Caco-2 (cell line): ENCODE data around the gene TBX2. TPM values are rescaled to one million over a fixed set of nuclear protein-coding genes. Genes with fewer than 3 reads are reported as not detected.
A peak's percentile ranks its signal among the peaks of the same experiment; 100 is the strongest.

Experiments
- BruUV-seq: library from RNA; stranded (reverse); fragments of 400-500 nt; replicated peaks from 2 replicates; lab custom pipeline; 2021; lab: Mats Ljungman, UMichigan
- CTCF ChIA-PET: fragments of 300-600 bp; sonication (Branson Sonifier 250); formaldehyde crosslinking; loops from one replicate; lab custom pipeline; 2022; ENCODE audit warnings: antibody characterized with exemption; lab: Charles Lee
- POLR2A ChIA-PET: fragments of 300-600 bp; sonication (Branson Sonifier 250); formaldehyde crosslinking; loops from one replicate; lab custom pipeline; 2022; ENCODE audit warnings: antibody characterized with exemption; lab: Charles Lee
- DNase-seq, 2 experiments: peaks; one replicate each; pipeline versions ENCODE4 v3.0.0 to v3.0.0-alpha.2; 2020 to 2022
- H3K27me3 ChIP-seq: replicated peaks from 2 replicates; pipeline ENCODE4 v1.6.0; 2011; ENCODE audit warnings: low read length; ENCODE audit not compliant: control insufficient read depth, insufficient read depth
- H3K36me3 ChIP-seq: 2 replicates; pipeline ENCODE4 v1.5.1; 2011; ENCODE audit warnings: low read length; ENCODE audit not compliant: control insufficient read depth, insufficient read depth
- H3K4me1 ChIP-seq: fragments of 250-450 bp; sonication (Bioruptor Pico); 2 replicates; pipeline ENCODE4 v1.5.1; 2020; ENCODE audit warnings: mild to moderate bottlenecking
- H3K4me3 ChIP-seq: 2 replicates; pipeline ENCODE4 v1.5.1; 2011; ENCODE audit warnings: low read depth, mild to moderate bottlenecking, control low read depth, low read length
- H3K9me3 ChIP-seq: fragments of 250-450 bp; sonication (Bioruptor Pico); 2 replicates; pipeline ENCODE4 v1.5.1; 2020; ENCODE audit warnings: mild to moderate bottlenecking, moderate library complexity
- H3K27ac Mint-ChIP-seq: one replicate; pipeline ENCODE4 v1.8.0; 2022; ENCODE audit warnings: mixed read lengths; ENCODE audit not compliant: unreplicated experiment
- H3K27me3 Mint-ChIP-seq: one replicate; pipeline ENCODE4 v1.8.0; 2022; ENCODE audit warnings: mixed read lengths; ENCODE audit not compliant: insufficient read depth, unreplicated experiment
- H3K36me3 Mint-ChIP-seq: one replicate; pipeline ENCODE4 v1.8.0; 2022; ENCODE audit warnings: mild to moderate bottlenecking, mixed read lengths; ENCODE audit not compliant: insufficient read depth, unreplicated experiment
- H3K4me1 Mint-ChIP-seq: one replicate; pipeline ENCODE4 v1.8.0; 2022; ENCODE audit warnings: low read depth, mixed read lengths; ENCODE audit not compliant: unreplicated experiment
- H3K4me3 Mint-ChIP-seq: one replicate; pipeline ENCODE4 v1.8.0; 2022; ENCODE audit warnings: mild to moderate bottlenecking, moderate library complexity, mixed read lengths; ENCODE audit not compliant: unreplicated experiment
- H3K9me3 Mint-ChIP-seq: one replicate; pipeline ENCODE4 v1.8.0; 2022; ENCODE audit warnings: mixed read lengths; ENCODE audit not compliant: unreplicated experiment
- CTCF ChIP-seq, 2 experiments: fragments of 200-600 bp in 1 of 2; IDR thresholded peaks; 1 replicate in 1 of 2; 2 replicates in 1 of 2; pipeline versions ENCODE4 v1.5.1 to v1.8.0; 2011 to 2022; ENCODE audit warnings: antibody characterized with exemption in 1 of 2, control low read depth in 1 of 2, inconsistent platforms in 1 of 2, low read depth in 1 of 2, low read length in 1 of 2, mild to moderate bottlenecking in 1 of 2, moderate library complexity in 1 of 2; ENCODE audit not compliant: insufficient read depth in 1 of 2, severe bottlenecking in 1 of 2, unreplicated experiment in 1 of 2
- intact Hi-C: fragments of 100-400 bp; cut with micrococcal nuclease; formaldehyde crosslinking; loops from one replicate; pipeline ENCODE4 v1.10.0; 2022; ENCODE audit not compliant: unreplicated experiment
- total RNA-seq: library from RNA; stranded (reverse); gene quantifications from 2 replicates; pipeline ENCODE4 v1.2.3, GENCODE V29; 2022

The TBX2 gene
- total RNA-seq, 1 experiment from 2014 or later = 8.9 TPM

- intact Hi-C loops = no loop called here
- Mint-ChIP-seq H3K4me3 (peak overlapping the region; percentile 85), H3K27ac (no peak overlapping the region), H3K36me3 (peaks cover 14% of the 10 kb centered on the region), H3K27me3 (no peaks in the 10 kb centered on the region), H3K4me1 (no peaks in the 10 kb centered on the region), H3K9me3 (no peaks in the 10 kb centered on the region)
- Histone ChIP-seq H3K36me3 (no peaks in the 10 kb centered on the region), H3K27me3 (no peaks in the 10 kb centered on the region), H3K4me3 (peak overlapping the region; percentile 72; the same call in 1 of the 2 replicates), H3K4me1 (peaks cover 5% of the 10 kb centered on the region), H3K9me3 (no peaks in the 10 kb centered on the region)
- ChIA-PET CTCF (interaction anchor here (1.6 kb wide), 1 partner anchor 11 kb away, joined by 4 read pairs; no protein-coding TSS in a partner anchor), POLR2A (no interaction called here)
- DNase-seq = no peak
- no peak for TF ChIP-seq CTCF (IDR thresholded peaks at IDR 0.05; ENCODE audit: insufficient read depth in 1 of 2, low read depth in 1 of 2, low read length in 1 of 2, severe bottlenecking in 1 of 2, unreplicated experiment in 1 of 2)
- BruUV-seq = no TSS peak
Measured at GRCh38 chr17:61401389-61402072, 1.9 kb downstream of the TBX2 start.

- Mint-ChIP-seq H3K4me1 (no peaks in the 10 kb centered on the region), H3K27me3 (no peaks in the 10 kb centered on the region), H3K27ac (no peak overlapping the region), H3K9me3 (no peaks in the 10 kb centered on the region), H3K36me3 (peaks cover 14% of the 10 kb centered on the region), H3K4me3 (no peak overlapping the region)
- Histone ChIP-seq H3K4me3 (no peak overlapping the region), H3K9me3 (no peaks in the 10 kb centered on the region), H3K4me1 (peaks cover 5% of the 10 kb centered on the region), H3K27me3 (no peaks in the 10 kb centered on the region), H3K36me3 (no peaks in the 10 kb centered on the region)
- no peak for DNase-seq
- no TSS peak for BruUV-seq
- POLR2A ChIA-PET = no interaction called here
- intact Hi-C loops = no loop called here
- no peak for TF ChIP-seq CTCF (IDR thresholded peaks at IDR 0.05; ENCODE audit: insufficient read depth in 1 of 2, low read depth in 1 of 2, low read length in 1 of 2, severe bottlenecking in 1 of 2, unreplicated experiment in 1 of 2)
- CTCF ChIA-PET = interaction anchor here (1.6 kb wide), 1 partner anchor 10 kb away, joined by 4 read pairs; no protein-coding TSS in a partner anchor
Measured at GRCh38 chr17:61402073-61402541, 2.5 kb downstream of the TBX2 start.

GRCh38 chr17:61402978-61403800 lies 3.5 kb downstream of the TBX2 start:
- Histone ChIP-seq H3K27me3 (no peaks in the 10 kb centered on the region), H3K4me3 (no peak overlapping the region), H3K36me3 (no peaks in the 10 kb centered on the region), H3K9me3 (no peaks in the 10 kb centered on the region), H3K4me1 (0 out of 2 replicates have a peak, but pooled peaks cover under 1% of the 10 kb centered on the region)
- CTCF ChIA-PET = interaction anchor here (0.6 kb wide), 1 partner anchor 484 kb away, joined by 4 read pairs; no protein-coding TSS in a partner anchor
- DNase-seq = no peak
- POLR2A ChIA-PET = no interaction called here
- BruUV-seq = no TSS peak
- Mint-ChIP-seq H3K4me3 (no peak overlapping the region), H3K9me3 (no peaks in the 10 kb centered on the region), H3K27me3 (no peaks in the 10 kb centered on the region), H3K4me1 (no peaks in the 10 kb centered on the region), H3K36me3 (peaks cover 14% of the 10 kb centered on the region), H3K27ac (no peak overlapping the region)
- intact Hi-C loops = no loop called here
- TF ChIP-seq CTCF (IDR thresholded peaks at IDR 0.05; ENCODE audit: insufficient read depth in 1 of 2, low read depth in 1 of 2, low read length in 1 of 2, severe bottlenecking in 1 of 2, unreplicated experiment in 1 of 2) = no peak
